ENCODE data around the gene CXCL6.

CXCL6 gene

DNA sequence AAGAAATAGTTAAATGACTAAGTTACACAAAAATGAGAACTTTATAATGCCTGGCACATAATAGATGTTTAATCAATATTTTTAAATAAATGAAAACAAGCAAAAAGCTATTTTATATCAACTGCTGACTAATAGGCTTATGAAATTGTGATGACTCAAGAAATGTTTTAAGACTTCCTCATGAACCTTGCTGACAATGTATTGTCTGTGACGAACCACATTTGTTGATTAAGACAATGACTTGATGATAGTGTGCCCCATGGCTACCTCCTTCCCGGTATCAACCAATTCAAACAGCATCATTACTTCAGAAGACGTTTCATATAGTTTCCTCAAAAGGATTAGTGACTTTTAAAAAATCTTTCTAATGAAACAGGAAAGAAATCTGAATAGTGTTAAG, 7.9 kb downstream of the CXCL6 start:
- DNase-seq = peak; percentile 62

DNA sequence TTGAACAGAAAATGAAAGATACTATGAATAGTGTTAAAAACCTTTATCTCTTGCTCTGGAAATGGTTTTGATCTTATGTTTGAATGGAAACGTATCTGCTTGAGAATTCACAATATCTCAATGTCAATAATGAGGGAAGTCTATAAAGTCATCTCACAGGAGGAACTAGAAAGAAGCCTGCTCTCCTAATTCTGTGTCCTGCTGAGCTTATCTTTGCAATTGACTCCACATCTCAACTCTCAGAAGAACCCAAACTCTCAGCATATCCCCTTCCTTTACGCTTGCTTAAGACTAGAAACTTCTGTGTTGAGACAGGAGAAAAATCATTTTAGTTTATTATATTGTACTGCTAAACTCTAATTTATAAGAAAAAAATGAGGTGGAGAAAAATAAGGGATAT, 8.3 kb downstream of the CXCL6 start:
- DNase-seq = no peak

DNA sequence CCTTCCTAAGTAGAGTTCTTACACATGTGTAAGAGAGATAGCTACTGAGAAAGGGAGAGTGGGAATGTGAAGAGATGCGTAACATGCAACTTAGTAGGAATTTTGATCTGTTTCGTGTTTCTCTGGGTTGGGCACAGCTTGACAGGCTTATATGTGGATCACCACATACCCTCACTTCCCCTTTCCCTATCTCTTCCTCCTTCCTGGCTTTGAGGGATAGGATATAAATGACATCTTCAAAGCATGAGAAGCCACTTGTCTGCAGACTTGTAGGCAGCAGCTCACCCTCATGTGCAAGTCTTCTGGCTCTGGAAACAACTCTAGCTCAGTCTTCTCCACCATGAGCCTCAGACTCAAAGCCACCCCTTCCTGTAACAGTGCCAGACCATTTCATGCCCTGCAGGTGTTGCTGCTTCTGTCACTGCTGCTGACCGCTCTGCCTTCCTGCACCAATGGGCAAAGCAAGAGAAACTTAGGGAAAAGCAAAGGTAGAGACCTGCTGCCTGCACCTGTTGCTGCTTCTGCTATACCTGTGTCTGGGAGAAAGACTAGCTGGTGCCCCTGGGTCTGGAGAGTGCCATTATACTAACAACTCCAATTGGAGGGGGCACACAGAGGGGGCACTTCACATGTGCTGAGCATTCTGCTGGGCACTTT, 11.2 kb downstream of the CXCL6 start:
- no peak for DNase-seq

DNA sequence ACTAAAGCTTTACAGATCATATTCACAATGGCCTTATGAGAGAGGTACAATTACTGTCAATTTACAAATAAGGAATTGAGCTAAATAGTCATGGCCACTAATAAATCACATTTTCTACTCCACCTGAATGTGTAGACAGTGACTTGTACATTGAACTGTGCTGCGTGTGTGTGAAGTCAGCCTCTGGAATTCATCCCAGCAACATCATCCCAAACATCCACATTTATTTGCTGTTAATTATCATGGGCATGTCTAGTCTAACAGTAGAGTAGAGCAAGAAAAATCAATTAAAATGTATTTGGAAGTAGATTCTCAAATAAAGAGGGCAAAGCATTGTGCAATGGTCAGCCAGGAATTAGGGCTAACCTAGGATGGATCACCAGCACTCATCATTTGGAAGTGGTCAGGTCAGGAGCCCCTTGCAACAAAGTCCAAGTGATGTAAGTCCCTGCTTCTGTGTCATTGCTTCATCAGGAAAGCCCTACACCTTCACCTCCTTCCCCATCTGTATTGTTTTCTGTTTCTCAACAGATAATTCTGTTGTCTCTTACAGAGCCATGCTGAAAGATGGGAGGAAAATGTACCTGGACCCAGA, 11.8 kb downstream of the CXCL6 start:
- DNase-seq = no peak

DNA sequence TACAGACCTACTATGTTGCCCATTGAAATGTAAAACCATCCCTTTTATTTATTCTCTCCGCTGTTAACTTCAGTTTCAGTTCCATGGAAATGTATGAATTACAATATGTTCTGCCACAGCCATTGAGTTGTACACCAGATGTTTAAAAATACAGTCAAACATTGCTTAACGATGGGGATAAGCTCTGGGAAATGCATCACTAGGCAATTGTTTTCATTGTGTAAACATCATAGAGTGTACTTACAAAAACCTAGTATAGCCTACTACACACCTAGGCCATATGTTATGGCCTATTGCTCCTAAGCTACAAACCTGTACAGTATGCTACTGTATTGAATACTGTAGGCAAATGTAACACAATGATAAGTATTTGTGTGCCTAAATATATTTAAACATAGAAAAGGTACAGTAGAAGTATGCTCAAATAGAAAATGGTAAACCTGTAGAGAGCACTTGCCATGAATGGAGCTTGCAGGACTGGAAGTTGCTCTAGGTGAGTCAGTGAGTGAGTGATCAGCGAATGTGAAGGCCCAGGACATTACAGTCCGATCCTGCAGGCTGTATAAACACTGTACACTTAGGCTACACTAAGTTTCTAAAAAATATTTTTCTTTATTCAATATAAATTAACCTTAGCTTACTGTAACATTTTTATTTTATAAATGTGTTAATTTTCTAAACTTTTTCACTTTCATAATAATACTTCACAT, 13.9 kb downstream of the CXCL6 start:
- DNase-seq = no peak

DNA sequence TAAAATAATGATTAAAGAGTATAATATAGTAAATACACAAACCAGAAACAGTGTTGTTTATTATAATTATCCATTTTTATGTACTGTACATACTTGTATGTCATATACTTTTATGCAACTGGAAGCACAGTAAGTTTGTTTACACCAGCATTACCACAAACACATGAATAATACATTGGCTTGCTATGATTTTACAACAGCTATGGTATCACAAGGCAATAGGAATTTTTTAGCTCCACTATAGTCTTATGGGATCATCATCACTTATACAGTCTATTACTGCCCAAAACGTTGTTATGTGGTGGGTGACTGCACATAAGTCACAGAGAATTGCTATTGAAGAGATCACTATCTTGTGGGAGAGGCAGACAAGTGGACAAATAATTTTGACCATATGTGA, 14.8 kb downstream of the CXCL6 start:
- no peak for DNase-seq

DNA sequence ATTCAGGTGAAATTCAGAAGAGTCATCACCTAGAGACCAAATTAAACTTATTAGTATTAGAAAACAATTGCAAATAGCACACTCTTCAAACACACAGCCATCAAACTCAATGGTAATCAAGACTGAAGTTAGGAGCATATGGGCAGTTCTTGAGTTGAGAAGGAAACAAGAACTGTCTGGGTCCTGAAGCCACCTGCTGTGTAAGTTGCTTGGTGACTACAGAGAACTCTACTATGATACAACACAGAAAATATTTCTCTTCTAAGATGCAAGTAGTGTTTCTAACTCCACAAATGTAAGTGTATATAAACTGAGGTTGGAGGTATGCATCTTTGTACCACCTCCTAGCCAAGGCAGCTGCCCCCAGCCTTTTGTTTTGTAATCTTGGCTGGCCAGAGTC, 16.3 kb downstream of the CXCL6 start:
- DNase-seq = no peak

DNA sequence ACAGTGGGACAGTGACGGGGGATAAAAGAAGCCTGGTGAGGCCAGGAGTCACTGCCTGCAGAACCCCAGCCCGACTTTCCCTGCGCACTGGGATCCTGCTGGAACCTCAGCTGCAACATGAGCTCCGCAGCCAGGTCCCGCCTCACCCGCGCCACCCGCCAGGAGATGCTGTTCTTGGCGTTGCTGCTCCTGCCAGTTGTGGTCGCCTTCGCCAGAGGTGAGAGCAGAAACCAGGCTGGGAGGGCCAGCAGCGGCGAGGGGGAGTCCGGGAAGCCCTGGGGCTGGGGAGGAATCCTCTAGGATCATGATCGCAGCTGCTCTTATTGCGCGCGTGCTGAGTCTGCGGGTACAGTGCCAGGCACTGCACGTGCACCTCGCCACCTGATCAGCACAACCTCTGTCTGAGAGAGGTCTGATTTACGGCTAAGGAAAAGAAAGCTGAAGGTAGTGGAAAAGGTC, 16.8 kb downstream of the CXCL6 start, which contains the start of gene PF4V1:
Gene PF4V1, plus strand, starts transcription at position 51 of the 459 bp plus-strand sequence. Its CDS starts 67 bp downstream, at position 118.
- DNase-seq = no peak

DNA sequence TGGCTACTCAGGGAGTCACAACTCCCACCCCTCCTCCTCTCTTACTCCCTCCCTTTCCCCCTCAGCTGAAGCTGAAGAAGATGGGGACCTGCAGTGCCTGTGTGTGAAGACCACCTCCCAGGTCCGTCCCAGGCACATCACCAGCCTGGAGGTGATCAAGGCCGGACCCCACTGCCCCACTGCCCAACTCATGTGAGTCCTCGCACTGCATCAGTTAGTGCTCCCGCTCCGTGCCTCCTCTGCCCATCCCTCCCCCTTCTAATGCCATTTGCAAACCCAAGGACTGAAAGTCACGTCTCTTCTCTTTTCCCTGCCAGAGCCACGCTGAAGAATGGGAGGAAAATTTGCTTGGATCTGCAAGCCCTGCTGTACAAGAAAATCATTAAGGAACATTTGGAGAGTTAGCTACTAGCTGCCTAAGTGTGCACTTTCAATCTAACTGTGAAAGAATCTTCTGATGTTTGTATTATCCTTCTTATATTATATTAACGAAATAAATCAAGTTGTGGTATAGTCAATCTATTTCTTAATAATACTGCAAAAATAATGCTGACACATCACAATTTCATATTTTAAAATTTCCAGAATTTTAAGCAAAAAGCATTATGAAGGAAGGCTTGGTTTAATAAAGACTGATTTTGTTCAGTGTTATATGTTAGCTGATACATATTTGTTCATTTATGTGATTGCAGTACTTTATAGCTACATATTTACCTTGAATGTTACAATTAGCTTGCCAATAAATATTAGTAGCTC, 17.4 kb downstream of the CXCL6 start:
- no peak for DNase-seq

DNA sequence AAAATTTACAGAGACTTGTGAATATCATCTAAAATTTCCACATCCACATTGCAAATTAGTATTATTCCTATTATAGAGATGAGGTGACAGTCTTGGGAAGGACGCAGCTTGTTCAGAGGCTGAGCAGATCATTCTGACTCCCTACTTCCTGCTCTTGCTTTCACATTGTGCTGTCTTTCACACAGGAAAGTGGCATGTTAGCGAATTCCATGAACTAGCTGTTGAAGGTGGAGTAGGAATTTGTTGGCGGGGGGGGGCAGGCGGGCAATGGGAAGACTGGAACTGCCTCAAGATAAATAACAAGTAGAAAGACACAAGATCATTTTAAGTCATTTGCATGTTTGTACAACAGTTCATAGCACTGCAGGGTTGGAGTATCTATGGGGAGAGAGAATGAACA, 18.9 kb downstream of the CXCL6 start:
- no peak for DNase-seq

DNA sequence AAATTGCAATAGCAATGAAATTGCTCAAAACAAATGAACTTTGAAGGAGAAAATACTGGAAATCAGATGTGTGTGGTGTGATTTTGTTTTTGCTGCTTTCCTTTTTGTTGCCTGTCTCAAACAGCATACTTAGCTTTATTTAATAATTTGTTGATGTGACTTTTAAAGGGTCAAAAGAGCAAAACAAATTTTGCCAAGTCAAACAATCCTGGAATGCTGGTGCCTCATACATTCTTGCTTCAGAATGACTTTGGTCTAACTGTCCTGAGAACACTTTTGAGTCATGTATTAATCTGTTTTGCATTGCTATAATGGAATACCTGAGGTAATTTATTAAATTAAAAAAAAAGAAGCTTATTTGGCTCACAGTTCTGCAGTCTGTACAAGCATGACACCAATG, 20.0 kb downstream of the CXCL6 start:
- peak; percentile 61 for DNase-seq

DNA sequence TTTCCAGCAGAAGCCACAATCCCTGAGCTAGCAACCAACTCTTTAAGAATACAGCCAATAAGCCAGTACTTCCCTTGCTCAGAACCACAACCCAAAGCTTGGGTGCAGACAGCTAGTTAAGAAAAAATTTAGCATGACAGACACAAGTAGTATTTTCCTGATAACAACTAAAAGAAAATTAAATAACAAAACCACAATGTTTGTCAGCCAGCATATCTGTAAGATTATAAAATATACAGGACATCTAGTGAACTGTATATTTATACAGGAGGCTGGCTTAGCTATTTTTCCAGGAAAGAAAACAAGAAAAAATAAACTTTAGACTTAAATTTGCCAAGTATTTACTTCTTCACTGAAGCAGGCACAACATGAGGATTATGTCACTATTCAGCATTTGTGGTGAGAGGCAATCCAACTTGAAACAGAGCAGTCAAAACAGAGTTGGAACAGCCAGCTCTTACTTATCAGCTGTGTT, 23.2 kb downstream of the CXCL6 start:
- peak; percentile 47 for DNase-seq

DNA sequence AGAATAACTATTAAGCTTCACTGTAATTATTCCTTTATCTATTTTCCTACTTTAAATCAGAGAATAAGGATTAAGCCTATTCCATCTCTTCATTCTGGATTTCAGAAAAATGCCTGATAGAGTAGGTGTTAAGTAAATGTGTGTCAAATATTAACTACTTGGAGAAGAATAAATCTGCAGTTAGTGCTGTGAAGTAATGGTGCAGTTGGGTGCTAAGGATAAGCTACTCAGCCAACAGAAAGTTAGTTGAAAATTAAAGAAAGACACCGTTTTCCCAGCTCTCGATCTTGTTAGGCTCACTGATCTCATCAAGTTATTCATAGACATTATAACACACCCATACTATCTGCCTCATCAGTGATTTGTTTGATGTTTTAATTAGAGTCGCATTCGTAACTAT, 23.7 kb downstream of the CXCL6 start:
- no peak for DNase-seq

DNA sequence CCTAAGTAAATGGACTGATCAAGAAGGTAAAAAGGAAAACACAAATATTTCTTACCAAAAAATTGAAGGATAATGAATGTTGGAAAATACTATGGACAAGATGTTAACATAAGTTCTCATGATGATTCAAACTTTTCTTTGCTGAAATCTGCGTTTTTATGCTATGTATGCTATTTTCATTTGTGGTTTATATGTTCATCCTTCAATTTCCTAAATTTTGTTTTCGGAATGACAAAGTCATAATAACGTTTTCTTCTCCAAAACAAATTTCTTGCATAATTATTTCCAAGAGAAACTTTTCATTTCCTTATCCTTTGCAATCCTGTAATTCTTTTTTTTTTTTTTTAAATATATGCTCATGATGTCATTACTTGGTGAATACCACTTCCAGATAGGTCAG, 24.4 kb downstream of the CXCL6 start:
- DNase-seq = no peak

DNA sequence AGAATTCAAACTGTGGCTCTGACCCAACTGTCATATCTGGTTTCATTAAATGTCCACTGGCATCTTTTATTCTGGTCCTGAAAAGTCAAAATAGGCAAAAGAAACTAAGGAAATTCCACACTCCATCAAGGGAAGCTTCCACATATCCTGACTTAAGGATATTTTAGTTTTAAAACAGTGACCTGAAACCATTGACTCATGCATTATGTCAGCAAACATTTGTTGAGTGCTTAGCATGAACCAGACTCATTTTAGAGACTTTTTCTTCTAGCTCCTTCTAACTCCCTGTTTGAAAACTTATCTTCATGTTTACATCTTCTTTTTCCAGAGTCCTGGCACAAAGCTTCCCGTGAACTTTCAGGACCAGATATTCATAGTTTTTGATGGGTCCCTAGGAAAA, 25.8 kb downstream of the CXCL6 start:
- no peak for DNase-seq

DNA sequence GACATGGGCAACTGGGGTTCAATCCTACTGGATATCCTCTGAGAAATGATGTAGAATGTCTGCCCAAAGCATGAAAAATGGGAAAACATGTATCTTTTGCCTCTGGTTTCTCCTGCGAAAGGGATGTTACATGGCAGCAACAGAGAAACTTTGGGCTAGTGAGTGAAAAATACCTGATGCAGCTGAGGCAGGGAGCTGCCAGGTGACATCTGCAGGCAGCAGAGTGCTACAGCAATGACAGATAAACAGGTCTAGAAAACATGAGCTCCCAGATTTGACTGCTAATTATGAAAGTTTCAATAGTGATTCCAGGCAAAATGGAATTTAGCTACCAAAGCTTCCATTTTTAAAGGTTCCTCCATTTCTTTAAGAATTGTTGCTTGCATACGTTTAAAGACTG, 27.9 kb downstream of the CXCL6 start:
- DNase-seq = no peak

DNA sequence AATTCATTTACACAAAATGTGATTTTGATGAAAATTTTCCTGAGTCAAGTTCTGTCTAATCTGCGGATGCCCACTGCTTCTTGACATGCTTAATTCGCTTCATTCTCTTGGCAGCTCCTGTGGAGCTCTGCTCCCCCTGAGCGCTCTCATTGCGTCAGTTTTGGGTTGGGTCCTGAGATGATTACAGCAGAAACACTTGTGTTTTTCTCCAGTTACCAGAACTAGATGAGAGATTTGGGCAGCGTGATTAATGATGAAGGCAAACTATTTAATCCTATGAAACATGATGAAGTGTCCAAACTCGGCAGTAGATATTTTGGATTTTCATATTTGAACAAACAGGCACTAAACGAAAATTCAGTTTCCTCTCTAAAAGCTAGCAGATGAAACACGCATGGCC, 28.5 kb downstream of the CXCL6 start:
- no peak for DNase-seq

DNA sequence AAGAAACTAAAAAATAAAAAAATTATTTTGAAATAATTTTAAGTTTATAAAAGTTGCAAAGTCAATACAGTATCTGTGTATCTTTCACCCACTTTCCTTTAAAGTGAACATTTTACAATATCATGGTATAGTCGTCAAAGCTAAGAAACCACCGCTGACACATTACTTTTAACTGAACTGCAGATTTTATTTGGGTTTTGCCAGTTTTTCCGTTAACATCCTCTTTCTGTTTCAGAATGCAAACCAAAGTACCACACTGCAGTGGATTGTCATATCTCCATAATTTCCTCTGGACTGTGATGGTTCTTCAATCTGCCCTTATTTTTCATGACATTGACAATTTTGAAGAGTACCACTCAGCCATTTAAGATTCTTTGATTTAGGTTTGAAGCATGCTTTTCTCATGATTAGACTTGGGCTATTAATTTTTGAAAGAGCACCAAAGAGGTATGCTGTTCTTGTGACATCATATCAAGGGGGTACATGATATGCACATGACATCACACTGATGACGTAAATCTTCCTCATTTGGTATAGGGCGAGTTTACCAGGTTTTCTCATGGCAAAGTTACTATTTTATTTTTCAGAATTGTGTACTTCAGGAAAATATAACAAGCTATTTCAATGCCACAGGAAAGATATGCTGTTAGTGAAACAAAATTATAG, 29.1 kb downstream of the CXCL6 start:
- DNase-seq = no peak

DNA sequence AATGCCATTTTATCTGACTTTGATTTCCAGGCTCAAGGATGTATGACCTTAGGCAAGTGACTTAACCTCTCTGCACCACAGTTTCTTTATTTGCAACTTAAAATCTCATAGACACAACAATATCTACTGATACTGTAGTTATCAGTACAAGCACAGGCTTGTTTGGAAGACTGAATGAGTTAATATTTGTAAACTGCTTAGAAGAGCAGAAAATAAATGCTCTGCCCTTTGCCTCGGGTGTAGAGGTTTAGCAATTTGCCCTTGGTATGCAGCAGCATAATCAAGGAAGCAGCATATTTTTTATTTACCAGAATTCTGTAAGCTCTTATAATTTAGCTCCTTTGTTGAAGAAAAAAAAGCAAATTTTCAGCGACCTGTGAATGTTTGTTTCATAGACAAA, 29.8 kb downstream of the CXCL6 start:
- DNase-seq = no peak

DNA sequence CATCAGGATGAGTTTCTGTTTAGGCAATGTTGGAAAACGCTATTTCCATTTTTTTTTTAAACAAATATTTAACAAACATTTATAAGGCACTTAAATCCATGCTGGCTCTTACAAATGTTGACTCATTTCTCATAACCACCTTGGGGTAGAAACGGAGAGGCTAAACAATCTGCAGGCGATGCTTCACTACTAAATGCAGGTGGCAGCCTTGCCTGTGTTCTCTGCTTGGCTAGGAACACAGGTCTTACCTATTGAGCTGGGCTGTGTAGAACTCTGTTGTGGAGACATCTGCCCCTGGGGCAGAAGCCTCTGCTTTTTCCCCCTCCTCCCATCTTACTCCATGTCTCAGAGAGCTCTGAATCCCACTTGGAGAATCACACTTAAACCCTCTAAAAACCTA, 31.3 kb downstream of the CXCL6 start:
- no peak for DNase-seq

DNA sequence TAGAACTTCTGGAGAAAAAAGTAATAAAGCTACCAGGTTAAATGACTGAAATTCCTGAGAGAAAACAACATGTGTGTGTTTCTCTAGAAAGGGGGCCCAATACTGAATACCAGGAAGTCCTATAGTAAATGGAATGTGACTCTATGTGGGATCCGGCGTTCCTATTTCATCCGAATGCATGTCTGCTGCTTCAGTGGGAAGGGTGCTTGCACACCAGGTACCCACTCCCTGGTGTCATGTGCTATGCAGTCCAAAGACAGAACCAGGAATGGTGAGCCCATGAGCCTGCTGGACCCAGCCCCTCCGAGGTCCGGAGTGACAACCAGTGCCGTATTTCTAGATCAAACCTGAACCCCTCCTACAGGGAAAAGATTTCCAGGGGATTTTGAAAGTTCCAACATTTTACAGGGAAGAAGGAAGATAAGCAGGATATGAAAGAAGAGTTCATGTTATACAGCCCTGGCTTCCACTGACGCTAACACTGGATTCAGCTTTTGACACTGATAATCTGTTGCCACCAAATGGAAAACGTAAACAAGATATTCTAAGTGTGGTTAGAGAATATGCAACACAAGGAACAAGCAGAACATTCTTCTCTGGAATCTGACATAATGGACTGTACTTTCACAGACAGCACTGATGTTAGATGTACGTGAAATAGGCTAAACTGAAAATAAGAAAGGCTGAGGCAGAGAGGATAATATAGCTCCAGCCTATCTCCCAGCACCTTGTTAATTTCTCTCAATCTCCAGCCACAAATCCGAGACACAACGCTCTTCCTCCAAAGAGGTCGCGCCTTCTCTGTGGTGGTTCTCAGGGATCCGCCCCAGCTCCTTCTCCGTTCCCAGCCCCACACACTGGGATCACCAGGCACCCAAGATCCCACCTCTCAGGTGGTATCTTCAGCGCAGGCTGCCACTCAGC, 32.0 kb downstream of the CXCL6 start:
- DNase-seq = no peak

All from EL (cell line).